ENCODE results near the gene DGKQ.

DNA sequence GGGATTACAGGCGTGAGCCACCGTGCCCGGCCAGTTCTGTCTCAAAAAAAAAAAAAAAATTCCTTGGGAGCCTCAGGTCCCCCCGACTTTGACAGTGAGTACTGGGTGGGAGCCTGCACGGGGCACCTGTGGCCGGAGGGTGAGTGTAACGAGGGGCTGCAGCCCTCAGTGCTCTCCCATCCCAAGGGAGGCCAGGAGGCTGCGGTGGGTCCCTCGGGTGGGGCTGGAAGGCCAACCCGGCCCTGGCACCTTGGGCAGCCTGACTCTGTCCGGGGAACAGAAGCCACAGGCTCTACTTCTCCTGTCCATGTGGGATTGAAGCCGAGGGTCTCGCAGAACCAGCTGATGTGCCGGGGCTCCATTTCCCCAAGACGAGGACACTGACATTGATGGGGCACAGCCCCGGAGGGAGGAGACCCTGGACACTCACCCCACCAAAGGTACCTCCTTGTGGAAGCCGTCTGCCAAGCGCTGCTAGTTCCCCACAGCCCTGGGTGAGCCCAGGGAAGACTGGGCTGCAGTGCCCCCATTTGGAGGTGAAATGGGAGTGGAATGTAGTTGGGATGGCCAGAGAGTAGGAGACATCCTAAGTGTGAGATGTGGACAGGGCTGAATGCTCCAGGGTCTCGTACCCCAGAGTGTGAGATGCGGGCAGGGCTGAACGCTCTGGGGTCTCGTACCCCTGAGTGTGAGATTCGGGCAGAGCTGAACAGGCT lies 22.1 kb upstream of the DGKQ start:
- no peak for TF ChIP-seq CTCF (IDR thresholded peaks at IDR 0.05 in 8 of 11, conservative IDR thresholded peaks at IDR 0.05 in 3 of 11)
- TF ChIP-seq POLR2A (IDR thresholded peaks at IDR 0.05): no peak
- no peak for TF ChIP-seq POLR2AphosphoS5 (IDR thresholded peaks at IDR 0.05)

All from spleen (tissue), 7 donors.